Hepatocyte (in vitro differentiated cells): ENCODE data around the gene CARD10. TPM values are rescaled to one million over a fixed set of nuclear protein-coding genes. Genes with fewer than 3 reads are reported as not detected.

Experiments used
- DNase-seq: peaks from one replicate; pipeline ENCODE4 v3.0.0-alpha.2; 2016; ENCODE audit warnings: low spot score
- H2AFZ ChIP-seq: fragments of 200-600 bp; sonication (generic); 2 replicates; pipeline ENCODE4 v1.6.0; 2016; ENCODE audit warnings: antibody characterized with exemption, mild to moderate bottlenecking
- H3K27ac ChIP-seq: fragments of 200-600 bp; sonication (generic); 2 replicates; pipeline ENCODE4 v1.5.1; 2016; ENCODE audit warnings: mild to moderate bottlenecking
- H3K27me3 ChIP-seq: fragments of 200-600 bp; sonication (generic); 2 replicates; pipeline ENCODE4 v1.6.1; 2016
- H3K36me3 ChIP-seq: fragments of 200-600 bp; sonication (generic); replicated peaks from 2 replicates; pipeline ENCODE4 v1.5.1; 2016; ENCODE audit warnings: low read depth; ENCODE audit not compliant: insufficient read depth
- H3K4me1 ChIP-seq: fragments of 200-600 bp; sonication (generic); 2 replicates; pipeline ENCODE4 v1.5.1; 2016; ENCODE audit warnings: mild to moderate bottlenecking, moderate library complexity; ENCODE audit not compliant: insufficient read depth
- H3K4me2 ChIP-seq: fragments of 200-600 bp; sonication (generic); 2 replicates; pipeline ENCODE4 v1.6.0; 2016
- H3K4me3 ChIP-seq: fragments of 200-600 bp; sonication (generic); 2 replicates; pipeline ENCODE4 v1.5.1; 2016; ENCODE audit warnings: mild to moderate bottlenecking
- H3K79me2 ChIP-seq: fragments of 200-600 bp; sonication (generic); 2 replicates; pipeline ENCODE4 v1.6.0; 2017; ENCODE audit warnings: mild to moderate bottlenecking
- H3K9me2 ChIP-seq: fragments of 200-600 bp; sonication (generic); replicated peaks from 2 replicates; pipeline ENCODE4 v1.6.0; 2017; ENCODE audit warnings: mild to moderate bottlenecking; ENCODE audit not compliant: insufficient read depth
- H3K9me3 ChIP-seq: fragments of 200-600 bp; sonication (generic); 2 replicates; pipeline ENCODE4 v1.5.1; 2016; ENCODE audit warnings: low read depth, mild to moderate bottlenecking
- H4K20me1 ChIP-seq: fragments of 200-600 bp; sonication (generic); 2 replicates; pipeline ENCODE4 v1.6.0; 2016; ENCODE audit warnings: mild to moderate bottlenecking; ENCODE audit not compliant: insufficient read depth, poor library complexity, severe bottlenecking
- CTCF ChIP-seq: fragments of 200-600 bp; sonication (generic); IDR thresholded peaks from 2 replicates; pipeline ENCODE4 v1.5.1; 2016; ENCODE audit warnings: antibody characterized with exemption, mild to moderate bottlenecking; ENCODE audit not compliant: poor library complexity
- EZH2 ChIP-seq: fragments of 200-600 bp; sonication (generic); IDR thresholded peaks from 2 replicates; pipeline ENCODE4 v1.6.1; 2016; ENCODE audit warnings: antibody characterized with exemption, mild to moderate bottlenecking, borderline replicate concordance
- EZH2phosphoT487 ChIP-seq: fragments of 200-600 bp; sonication (generic); IDR thresholded peaks from one replicate; pipeline ENCODE4 v1.6.1; 2018; ENCODE audit warnings: antibody characterized with exemption, mild to moderate bottlenecking, low read depth, moderate library complexity; ENCODE audit not compliant: unreplicated experiment, severe bottlenecking
- WGBS: methylation state at CpG from one replicate; pipeline ENCODE4 v1.1.6; 2016; ENCODE audit warnings: low lambda C conversion rate; ENCODE audit errors: missing lambda C conversion rate; 5-methylcytosine and 5-hydroxymethylcytosine counted together
- polyA plus RNA-seq: library from polyadenylated mRNA; unstranded; fragments of >200 nt; fragmentation: Nextera tagmentation; extraction: Ambion mirVana; gene quantifications from 2 replicates; pipeline ENCODE4 v1.2.1, GENCODE V29; 2016
- total RNA-seq: library from RNA; depleted of rRNA; stranded (reverse); fragments of >200 nt; gene quantifications from 2 replicates; pipeline ENCODE4 v1.2.3, GENCODE V29; 2014

CARD10 gene
- total and polyA plus RNA-seq, 2 experiments from 2014 or later: 23.4 to 28.7 TPM

- Histone ChIP-seq H3K79me2 (no peaks in the 10 kb centered on the region), H3K4me1 (no peaks in the 10 kb centered on the region), H3K27me3 (no peaks in the 10 kb centered on the region), H3K27ac (no peak overlapping the region), H3K9me3 (no peaks in the 10 kb centered on the region), H3K4me2 (no peak overlapping the region), H3K36me3 (no peaks in the 10 kb centered on the region), H3K4me3 (no peak overlapping the region), H4K20me1 (no peaks in the 10 kb centered on the region), H2AFZ (no peak overlapping the region), H3K9me2 (no peaks in the 10 kb centered on the region)
- TF ChIP-seq CTCF (no peak), EZH2 (no peak)
- DNase-seq: no peak
- 87% methylated on average over 18 of the region's 18 CpGs for WGBS
These were observed 70.6 kb downstream of the CARD10 start for GRCh38 chr22:37448516-37449127.

- Histone ChIP-seq H3K27ac (no peak overlapping the region), H3K4me1 (no peaks in the 10 kb centered on the region), H3K36me3 (no peaks in the 10 kb centered on the region), H3K9me2 (no peaks in the 10 kb centered on the region), H3K4me2 (no peak overlapping the region), H3K4me3 (no peak overlapping the region), H3K79me2 (no peaks in the 10 kb centered on the region), H3K9me3 (no peaks in the 10 kb centered on the region), H2AFZ (no peak overlapping the region), H4K20me1 (no peaks in the 10 kb centered on the region), H3K27me3 (no peaks in the 10 kb centered on the region)
- WGBS: 90% methylated on average over 9 of the region's 9 CpGs
- DNase-seq: no peak
- TF ChIP-seq EZH2phosphoT487: no peak
- TF ChIP-seq EZH2: no peak
- TF ChIP-seq CTCF: no peak
These were observed 73.7 kb downstream of the CARD10 start for GRCh38 chr22:37445501-37445900.

GRCh38 chr22:37443977-37444376, 75.2 kb downstream of the CARD10 start:
- no peak overlapping the region for H3K4me2 ChIP-seq
- DNase-seq: no peak
- H3K9me3 ChIP-seq: no peaks in the 10 kb centered on the region
- H3K27me3 ChIP-seq: no peaks in the 10 kb centered on the region
- H3K27ac ChIP-seq: no peak overlapping the region
- no peak overlapping the region for H3K4me3 ChIP-seq
- H3K79me2 ChIP-seq: no peaks in the 10 kb centered on the region
- 86% methylated on average over 7 of the region's 7 CpGs for WGBS
- no peaks in the 10 kb centered on the region for H3K36me3 ChIP-seq
- H4K20me1 ChIP-seq: no peaks in the 10 kb centered on the region
- no peaks in the 10 kb centered on the region for H3K9me2 ChIP-seq
- H2AFZ ChIP-seq: no peak overlapping the region
- H3K4me1 ChIP-seq: no peaks in the 10 kb centered on the region
- TF ChIP-seq EZH2phosphoT487 (no peak), EZH2 (no peak), CTCF (no peak)
